NCI-H82 treated with DMSO at 0.1 percent for 48 hours (cell line): ENCODE data around the gene STARD3.
A peak's percentile ranks its signal among the peaks of the same experiment; 100 is the strongest.

ENCODE experiments used
- DNase-seq: peaks from one replicate; lab custom pipeline; 2025; ENCODE audit not compliant: unreplicated experiment; lab: John Stamatoyannopoulos, UW

STARD3 gene

DNA sequence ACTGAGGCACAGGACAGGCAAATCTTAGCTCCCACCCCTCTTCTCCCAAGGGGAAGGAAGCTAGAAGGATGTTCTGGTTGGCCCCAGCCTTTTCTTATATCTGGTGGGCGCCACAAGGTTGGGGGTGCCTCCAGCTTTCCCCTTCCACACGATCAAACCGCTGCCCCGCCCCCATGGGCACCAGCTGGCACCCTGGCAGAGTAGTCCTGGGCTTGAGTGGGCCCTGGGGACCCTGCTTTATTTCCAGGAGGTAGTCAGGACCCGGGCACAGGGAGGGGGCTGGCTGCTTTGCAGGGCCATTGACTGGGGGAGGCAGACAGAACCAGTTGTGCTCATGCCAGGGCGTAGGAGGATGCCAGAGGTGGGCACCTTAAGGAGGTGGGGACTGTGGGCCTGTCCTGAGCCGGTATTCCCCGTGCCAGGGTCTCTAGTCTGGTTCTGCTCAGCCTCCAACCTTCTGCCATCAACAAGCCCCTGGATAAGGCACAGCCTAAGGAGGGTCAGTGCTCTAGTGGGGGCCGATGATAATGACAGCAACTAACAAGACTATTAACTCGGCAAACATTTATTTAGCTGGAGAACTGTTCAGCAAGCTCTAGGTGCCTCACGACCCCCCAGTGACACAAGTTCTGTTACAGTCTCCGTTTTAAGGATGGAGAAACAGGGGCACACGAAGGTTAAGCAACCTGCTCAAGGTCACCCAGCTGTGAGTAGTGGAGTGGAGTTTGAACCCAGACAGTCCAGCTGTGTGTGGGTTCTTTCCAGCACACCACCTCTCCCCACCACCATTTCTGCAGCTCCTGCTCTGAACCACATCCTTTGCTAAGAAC lies 17.8 kb upstream of the STARD3 start:
- DNase-seq = no peak

DNA sequence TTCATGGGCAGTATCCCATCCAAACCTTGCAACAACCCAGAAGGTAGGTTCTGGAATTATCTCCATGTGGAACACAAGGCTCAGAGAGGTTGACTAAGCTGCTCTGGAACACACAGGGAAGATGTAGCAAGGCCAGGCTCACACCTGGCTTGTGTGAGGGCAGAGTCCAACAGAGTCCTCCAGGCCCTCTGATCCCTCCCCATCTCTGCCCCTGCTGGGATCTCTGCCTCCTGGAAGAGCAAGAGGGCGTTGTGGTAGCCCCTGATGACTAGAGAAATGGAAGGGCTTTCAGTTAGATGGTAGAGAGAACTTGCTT lies 17.2 kb upstream of the STARD3 start:
- DNase-seq = no peak

DNA sequence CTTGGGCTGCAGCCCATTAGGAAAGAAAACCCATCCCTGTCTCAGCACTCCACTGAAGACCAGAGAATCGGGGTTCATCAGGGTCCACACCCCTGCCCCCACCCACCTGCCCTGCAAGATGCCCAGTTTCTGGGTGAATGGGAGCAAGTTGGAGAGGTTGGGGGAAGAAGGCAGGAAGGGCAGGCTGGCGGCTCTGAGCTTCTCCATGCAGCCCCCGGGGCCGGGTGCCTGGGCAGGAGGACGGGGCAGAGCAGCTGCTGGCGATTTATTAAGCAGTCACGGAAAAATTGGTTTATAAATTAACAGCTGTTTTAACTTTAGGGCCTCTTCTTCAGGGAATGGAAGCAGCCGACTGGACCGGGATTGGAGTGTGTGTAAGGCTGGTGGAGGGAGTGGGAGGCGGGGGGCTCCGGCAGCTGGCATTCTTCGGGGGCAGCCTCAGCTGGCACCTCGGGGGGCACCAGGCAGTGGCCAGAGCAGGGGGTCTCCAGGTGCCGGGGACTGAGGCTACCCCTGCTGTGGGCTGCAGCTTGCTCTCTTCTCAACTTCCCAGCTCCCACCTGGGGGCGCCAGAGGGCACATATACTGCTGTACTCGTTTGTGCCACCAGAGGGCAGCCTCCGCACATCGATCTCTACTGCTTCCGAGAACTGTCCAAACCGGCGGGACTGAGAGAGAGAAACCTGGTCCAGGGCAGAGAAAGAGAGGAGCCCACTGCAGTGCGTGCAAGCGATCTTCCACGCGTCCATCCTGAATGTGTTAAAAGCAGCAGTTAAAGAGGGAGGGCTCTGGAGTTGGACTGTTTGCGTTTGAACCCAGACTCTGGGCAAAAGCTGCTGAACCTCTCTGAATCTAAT lies 15.2 kb upstream of the STARD3 start:
- peak; percentile 77 for DNase-seq

DNA sequence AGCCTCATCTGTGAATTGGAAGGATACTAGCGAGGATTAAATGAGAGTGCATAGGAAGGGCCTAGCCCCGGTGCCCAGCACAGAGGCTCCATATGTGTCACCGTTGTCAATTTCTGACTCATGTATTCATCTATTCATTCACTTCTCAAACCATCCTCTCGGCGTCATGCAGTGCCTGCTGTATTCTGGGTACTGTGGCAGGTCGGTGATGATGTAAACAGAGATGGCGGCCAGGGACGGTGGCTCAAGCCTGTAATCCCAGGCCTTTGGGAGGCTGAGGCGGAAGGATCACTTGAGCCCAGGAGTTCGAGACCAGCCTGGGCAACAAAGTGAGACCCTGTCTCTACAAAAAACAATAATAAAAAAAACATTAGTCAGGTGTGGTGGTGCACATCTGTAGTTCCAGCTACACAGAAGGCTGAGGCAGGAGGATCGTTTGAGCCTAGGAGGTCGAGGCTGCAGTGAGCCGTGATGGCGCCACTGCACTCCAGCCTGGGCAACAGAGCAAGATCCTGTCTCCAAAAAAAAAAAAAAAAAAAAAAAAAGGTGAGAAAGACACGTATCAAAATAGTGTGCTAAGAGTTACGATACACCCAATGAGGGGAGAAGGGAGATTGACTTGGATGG lies 14.5 kb upstream of the STARD3 start:
- DNase-seq = no peak

DNA sequence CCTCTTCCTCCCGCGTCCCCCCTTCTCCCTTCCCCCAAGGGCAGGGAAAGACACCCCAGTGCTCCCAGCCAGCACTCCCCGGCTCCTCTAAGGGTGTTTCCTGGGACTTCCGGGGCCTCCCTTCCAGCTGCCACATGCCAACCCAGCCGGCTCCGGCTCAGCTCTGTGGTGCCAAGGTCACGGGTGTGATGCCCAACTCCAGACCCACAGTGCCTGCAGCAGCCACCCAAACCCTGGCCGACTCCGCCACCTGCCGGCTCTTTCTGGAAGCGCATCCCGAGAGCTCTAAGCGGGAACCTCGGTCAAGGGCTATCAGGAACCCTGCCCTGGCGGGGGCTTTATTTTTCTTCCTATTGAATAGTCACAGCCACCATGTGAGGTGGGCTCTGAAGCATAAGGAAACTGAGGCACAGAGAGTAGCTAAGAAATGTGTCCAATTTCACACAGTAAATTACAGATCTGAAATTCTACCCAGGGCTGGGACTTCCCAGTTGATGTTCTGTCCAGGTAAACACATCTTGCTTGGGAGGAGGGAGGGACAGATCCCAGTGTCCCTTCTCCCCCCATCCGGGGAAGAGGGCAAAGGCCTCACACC lies 13.5 kb upstream of the STARD3 start:
- DNase-seq = peak; percentile 33

DNA sequence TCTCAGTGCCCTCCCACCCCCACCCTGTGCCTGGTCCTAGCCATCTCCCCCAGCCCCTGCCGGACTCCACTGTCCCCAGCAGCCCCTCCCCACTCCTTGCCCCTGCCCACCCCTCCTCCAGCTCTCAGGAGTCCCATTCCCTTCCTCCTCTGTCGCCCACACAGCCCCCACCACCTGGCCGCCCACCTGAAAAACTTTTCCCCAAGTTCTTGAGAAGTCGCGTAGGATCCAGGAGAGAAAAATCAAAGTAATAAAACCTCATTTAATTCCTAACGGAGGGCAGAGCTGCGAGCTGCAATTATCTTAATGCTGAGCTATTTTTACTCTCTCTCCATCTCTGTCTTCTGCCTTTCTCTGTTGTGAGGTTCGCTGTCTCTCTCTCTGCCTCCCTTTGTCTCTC lies 12.6 kb upstream of the STARD3 start:
- DNase-seq = no peak

DNA sequence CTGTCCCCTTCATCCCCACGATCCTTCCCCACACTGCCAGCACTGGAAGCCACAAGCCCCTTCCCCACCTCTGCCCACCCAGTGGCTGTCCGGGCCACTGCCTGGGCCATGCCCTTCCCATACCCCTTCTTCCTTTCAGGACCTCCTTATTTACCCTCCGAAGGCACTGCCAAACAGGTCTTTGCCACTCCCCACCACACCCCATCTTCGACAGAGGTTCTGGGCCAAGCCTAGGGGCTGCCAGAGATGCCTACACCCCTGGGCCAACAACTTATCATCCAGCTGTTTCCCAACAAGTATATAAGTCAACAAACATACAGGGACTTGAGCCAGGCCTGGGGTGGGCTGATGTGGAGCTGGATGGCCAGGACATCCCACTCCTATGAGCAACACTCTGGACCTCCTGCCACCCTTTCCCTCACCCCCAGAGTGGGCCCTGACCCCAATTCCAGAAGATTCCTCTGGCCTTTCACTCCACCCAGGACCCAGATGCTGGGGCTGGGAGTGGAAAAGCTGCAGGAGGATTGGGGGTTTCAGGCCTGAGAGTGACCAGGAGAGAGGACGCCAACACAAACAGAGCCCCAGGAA lies 11.7 kb upstream of the STARD3 start:
- no peak for DNase-seq

DNA sequence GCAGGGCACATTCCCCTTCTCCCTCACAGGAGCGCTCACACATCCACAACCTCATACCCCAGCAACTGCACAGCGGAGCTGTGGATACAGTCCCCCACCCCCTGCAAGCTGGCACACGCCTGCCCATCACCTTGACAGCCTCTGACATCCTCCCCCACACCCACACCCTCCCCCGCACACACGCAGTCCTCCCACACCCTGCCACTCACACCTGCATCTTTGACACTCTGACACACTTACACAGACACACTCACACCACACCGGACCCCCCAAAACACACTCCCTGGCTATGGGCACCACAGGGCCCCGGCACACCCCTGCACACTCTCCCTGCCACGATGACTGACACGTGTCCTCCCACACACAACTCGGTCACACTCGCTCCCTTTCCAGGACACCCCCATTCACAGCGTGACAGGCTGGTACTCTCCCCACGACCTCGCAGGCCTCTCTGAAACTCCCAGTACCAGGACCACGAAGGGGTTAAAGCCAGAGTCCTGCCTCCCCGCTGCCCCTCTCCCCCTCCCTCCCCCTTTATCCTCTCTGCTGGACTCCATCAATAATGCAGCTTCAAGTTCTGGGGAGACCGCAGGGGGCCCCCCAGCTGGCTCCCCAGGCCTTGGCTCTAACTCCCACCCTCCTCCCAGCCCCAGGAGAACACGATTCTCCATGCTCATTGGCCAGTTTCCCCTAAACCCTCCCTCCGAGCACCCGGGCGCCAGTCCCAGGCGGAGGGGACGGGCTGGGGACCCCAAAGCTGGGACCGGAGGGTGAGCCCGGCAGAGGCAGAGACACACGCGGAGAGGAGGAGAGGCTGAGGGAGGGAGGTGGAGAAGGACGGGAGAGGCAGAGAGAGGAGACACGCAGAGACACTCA lies 10.5 kb upstream of the STARD3 start, which contains the start of gene PPP1R1B:
Gene PPP1R1B, plus strand, starts transcription at position 782 of the 876 bp plus-strand sequence. CDS start 441 bp downstream, outside the sequence.
- no peak for DNase-seq

DNA sequence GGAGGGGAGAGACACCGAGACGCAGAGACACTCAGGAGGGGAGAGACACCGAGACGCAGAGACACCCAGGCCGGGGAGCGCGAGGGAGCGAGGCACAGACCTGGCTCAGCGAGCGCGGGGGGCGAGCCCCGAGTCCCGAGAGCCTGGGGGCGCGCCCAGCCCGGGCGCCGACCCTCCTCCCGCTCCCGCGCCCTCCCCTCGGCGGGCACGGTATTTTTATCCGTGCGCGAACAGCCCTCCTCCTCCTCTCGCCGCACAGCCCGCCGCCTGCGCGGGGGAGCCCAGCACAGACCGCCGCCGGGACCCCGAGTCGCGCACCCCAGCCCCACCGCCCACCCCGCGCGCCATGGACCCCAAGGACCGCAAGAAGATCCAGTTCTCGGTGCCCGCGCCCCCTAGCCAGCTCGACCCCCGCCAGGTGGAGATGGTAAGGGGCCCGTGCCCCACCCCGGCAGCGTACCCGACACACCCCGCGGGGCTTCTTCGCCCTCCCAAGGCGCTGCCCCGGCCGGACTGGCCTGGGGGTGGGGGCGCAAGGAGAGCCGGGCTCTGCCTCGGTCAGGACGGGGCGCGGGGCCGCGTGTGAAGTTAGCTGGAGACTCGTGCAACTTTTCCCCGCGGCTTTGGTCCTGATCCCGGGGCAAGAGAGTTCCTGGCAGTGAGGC lies 9.8 kb upstream of the STARD3 start:
- no peak for DNase-seq

DNA sequence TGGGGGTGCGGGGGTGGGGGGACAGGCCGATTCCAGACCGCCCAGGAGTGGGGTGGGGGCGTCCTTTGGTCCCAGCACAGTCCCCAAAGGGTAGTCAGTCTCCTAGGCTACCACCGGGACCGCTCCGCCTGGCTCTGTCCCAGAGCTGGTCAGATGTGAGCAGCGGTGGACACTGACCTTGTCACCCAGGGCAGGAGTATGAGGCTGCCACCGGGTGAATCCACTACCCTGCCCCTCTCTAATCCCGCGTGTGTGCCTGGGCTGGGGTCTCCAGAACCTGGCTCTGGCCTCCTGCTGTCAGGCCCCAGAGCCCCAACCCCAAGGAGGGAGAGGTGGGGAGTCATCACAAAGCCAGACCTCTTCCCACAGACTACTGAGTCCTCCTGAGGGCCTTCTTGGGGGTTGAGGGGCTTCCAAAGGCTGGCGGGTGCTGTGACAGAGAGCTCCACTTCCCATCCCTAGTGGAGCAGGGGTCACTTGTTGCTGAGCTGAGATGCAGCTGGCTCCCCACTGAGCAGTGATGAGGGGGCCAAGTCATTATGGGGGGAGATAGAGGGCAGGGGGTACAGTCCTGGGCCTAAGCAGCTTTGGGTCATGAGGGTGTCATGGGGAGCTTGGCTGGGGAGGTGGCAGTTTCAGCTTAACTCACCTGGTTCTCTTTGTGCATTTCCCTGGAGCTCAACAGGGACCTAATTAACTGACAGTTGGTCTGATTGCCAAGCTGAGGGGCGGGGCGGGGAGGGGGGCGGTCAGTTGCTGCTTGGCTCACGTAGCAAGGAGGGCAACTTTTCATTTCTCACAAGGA lies 9.0 kb upstream of the STARD3 start:
- DNase-seq = no peak

DNA sequence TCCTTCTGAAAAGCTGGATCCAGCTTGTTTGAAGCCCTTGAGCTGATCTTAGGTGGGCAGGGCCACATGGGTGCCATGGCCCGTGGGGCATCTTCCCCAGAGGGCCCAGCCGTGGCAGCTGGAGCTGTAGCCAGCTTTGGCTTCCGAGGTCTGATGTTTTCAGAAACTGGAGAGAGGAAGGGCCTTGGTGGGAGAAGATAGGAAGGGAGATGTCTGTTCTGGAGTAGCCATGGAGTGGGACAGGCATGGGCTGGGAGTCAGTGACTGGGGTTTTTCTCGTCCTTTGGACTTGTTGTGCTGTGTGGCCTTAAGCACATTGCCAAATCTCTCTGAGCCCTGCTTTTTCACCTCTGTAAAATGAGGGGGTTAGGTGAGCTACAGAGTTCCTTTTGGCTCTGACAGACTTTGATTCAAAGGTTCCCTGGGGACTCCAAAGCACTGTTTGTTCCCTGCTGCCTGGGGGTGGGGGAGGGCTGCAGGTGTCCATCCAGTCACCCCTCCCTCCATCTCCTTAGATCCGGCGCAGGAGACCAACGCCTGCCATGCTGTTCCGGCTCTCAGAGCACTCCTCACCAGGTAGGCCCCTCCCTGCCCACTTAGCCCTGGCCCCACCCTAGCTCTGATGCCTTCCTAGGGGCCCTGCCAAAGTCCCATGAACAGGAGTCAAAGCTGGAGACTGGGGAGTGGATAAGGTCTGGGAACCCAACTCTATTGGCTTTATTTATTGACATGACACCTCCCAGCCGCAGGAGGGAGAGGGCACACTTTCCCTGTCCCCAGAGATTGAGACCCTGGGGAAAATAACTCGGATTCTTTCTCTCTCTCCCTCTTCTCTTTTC lies 8.1 kb upstream of the STARD3 start:
- no peak for DNase-seq

DNA sequence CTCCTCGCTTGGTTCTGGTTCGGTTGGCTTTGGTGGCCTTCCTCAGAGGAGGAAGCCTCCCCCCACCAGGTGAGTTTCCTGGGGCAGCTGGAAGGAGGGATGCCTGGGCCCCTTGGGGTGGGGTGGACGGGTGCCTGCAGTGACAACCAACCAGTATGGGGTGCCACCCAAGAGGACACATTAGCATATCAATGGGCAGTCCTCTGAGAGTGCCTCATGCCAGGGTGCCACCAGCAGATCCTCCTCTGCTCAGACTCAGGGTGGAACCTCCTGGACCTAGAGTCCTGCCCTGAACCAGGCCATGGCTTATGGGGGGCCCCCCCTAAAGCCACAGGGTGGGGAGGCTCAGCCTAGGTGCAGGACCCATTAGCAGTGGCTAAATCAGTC lies 7.5 kb upstream of the STARD3 start:
- DNase-seq = no peak

DNA sequence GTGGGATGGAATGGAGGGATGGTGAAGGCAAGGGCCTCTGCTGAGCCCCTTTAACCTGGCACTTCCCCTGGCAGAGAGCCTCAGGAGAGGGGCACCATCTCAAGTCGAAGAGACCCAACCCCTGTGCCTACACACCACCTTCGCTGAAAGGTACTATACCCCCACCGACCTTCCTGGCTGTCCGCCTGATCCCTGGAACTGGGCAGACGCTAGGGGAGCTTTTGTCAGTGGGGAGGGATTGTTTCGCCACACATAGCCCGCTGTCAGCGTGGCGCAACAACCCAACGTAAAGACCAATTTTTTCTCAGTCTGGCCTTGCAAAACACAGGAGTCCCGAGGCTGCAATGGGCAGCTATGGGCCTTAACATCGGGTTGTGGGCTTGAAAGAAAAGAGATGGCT lies 7.0 kb upstream of the STARD3 start:
- DNase-seq = no peak

DNA sequence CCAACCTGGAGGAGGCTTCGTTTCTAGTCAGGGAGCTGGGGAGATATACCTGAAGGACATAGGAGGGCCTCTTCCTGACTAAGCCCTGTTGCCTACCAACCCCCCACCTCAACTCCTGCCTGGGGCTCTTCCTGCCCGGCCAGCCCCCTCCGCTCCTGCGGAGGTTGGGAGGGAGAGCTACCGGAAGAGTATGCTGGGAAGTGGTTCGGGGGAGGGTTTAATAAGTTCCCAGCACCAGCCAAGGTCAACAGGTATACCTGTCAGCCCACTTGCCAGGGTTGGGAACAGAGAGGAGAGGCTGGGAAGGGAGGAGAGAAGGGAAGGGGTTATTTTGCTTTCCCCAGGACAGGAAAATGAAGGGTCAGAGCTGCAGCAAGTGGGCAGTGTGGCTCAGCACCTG lies 5.5 kb upstream of the STARD3 start:
- DNase-seq = no peak

DNA sequence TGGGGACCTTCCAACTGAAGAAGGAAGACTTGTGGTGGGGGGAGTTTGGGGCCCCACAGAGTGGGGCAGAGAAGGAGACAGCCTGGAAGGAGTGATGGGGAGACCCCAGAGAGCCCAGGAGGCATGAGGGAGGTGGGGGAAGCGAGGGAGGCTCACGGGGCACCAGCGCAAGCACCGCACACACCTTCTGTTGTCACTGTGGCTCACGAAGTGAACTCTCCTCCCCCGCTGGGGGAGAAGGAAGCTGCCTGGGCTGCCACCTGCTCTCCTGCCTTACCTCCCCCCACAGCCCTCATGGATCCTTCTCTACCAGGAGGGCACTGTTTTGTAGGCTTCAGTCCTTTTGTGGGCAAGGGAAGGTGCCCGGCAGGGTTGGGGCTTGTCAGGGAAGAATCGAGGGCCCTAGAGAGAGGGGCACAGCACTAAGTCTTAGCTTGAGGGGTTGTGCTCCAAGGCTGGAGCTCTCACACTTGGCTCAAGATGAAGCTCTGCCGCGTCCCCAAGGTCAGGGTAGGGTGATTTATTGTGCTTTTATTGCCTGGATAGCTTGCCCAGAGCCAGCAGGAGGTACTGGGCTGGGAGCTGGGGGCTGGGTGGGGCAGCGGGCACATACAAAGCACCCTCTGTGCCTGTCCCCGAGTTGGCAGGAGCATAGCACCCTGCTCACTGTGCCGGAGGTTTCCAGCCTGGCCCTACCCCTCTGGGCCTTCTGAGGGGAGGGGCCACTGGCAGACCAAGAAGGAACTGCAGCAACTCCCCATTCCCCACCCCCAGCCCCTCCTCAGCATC lies 4.6 kb upstream of the STARD3 start:
- no peak for DNase-seq

DNA sequence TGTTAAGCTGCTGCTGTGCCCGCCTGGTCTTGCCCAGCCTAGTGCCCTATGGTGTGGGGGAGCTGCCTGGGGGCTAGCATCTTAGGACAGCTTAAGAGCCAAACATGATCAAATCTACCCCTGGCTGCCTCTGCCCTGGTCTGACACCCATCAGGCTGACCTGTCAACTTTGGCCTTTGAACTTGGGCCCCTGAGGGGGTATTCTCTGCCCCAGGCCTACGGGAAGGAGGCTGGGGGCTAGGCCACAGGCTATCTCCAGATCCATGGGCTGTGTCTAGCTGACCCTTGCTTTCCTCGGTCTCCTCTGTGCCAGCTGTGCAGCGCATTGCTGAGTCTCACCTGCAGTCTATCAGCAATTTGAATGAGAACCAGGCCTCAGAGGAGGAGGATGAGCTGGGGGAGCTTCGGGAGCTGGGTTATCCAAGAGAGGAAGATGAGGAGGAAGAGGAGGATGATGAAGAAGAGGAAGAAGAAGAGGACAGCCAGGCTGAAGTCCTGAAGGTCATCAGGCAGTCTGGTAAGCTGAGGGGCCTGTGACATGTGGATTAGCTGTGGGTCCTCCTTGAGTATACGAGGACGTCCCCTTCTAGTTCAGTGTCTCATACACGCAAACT lies 3.3 kb upstream of the STARD3 start:
- no peak for DNase-seq
